Epidermal melanocyte (primary cell): ENCODE data around the gene APEH.

Experiments used
- DNase-seq: peaks from one replicate; pipeline ENCODE4 v3.0.0; 2011; ENCODE audit warnings: low spot score; ENCODE audit not compliant: insufficient read length

Gene APEH

DNA sequence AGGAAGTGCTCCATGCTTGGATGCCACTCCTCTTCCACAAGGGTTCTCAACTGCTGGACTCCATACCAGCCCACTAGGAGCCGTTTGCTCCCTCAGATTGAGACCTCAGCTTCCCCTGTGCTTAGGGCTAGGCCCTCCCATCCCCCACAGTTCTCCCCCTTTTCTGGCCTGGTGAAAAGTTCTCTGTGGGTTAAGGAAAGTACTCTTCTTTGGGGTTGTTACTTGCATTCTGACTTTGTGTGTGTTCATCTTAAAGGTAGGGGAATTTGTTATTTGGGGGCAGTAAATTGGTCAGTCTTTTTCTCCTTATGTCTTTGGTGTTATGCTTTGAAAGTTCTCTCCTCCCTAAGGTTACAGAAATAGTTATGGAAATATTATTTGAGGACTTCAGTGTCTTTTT lies 24.0 kb upstream of the APEH start:
- no peak for DNase-seq

DNA sequence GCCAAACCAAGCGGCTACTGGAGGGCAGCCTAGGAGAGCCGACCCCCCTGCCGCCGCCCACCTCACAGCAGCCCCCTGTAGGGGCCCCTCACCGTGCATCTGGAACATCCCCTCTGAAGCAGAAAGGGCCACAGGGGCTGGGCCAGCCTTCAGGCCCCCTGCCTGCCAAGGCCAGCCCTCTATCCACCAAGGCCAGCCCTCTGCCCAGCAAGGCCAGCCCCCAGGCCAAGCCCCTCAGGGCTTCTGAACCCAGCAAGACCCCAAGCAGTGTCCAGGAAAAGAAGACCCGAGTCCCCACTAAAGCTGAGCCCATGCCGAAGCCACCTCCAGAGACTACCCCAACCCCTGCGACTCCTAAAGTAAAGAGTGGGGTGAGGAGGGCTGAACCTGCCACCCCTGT lies 23.5 kb upstream of the APEH start:
- no peak for DNase-seq

DNA sequence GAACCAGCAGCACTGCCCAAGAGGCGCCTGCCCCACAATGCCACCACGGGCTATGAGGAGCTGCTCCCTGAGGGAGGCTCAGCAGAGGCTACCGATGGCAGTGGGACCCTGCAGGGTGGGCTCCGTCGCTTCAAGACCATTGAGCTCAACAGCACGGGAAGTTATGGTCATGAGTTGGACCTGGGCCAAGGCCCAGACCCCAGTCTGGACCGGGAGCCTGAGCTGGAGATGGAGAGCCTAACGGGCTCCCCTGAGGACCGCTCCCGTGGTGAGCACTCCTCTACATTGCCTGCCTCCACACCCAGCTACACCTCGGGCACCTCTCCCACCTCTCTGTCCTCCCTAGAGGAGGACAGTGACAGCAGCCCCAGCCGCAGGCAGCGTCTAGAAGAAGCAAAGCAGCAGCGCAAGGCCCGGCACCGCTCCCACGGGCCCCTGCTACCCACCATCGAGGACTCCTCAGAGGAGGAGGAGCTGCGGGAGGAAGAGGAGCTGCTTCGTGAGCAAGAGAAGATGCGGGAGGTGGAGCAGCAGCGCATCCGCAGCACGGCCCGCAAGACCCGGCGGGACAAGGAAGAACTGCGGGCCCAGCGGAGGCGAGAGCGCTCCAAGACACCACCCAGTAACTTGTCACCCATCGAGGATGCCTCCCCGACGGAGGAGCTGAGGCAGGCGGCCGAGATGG lies 21.8 kb upstream of the APEH start:
- DNase-seq, result no peak

DNA sequence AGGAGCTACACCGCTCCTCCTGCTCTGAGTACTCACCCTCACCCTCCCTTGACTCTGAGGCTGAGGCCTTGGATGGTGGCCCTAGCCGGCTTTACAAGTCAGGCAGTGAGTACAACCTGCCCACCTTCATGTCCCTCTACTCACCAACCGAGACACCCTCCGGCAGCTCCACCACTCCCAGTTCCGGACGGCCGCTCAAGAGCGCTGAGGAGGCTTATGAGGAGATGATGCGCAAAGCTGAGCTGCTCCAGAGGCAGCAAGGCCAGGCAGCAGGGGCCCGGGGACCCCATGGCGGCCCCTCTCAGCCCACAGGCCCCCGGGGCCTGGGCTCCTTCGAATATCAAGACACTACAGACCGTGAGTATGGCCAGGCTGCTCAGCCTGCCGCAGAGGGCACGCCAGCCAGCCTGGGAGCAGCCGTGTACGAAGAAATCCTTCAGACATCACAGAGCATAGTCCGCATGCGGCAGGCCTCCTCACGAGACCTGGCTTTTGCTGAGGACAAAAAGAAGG lies 21.2 kb upstream of the APEH start:
- no peak for DNase-seq

DNA sequence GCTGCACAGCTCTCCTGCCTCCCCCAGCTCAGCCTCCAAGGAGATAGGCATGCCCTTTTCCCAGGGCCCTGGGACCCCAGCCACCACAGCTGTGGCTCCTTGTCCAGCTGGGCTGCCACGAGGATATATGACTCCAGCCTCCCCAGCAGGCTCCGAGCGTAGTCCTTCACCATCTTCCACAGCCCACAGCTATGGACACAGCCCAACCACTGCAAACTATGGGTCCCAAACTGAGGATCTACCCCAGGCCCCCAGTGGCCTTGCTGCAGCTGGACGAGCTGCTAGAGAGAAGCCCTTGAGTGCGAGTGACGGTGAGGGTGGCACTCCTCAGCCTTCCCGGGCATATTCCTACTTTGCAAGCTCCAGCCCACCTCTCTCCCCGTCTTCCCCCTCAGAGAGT lies 20.5 kb upstream of the APEH start:
- no peak for DNase-seq

DNA sequence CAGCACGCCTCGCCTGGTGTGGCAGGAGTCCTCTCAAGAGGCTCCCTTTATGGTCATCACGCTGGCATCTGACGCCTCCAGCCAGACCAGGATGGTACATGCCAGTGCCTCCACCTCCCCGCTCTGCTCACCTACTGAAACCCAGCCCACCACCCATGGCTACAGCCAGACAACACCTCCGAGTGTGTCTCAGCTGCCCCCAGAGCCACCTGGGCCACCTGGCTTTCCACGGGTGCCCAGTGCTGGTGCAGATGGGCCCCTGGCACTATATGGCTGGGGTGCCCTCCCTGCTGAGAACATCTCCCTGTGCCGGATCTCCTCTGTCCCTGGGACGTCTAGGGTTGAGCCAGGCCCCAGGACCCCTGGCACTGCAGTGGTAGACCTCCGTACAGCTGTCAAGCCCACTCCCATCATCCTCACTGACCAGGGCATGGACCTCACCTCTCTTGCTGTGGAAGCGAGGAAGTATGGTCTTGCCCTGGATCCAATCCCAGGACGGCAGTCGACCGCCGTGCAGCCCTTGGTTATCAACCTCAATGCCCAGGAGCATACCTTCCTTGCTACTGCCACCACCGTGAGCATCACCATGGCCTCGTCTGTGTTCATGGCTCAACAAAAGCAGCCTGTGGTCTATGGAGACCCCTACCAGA lies 19.9 kb upstream of the APEH start:
- no peak for DNase-seq

DNA sequence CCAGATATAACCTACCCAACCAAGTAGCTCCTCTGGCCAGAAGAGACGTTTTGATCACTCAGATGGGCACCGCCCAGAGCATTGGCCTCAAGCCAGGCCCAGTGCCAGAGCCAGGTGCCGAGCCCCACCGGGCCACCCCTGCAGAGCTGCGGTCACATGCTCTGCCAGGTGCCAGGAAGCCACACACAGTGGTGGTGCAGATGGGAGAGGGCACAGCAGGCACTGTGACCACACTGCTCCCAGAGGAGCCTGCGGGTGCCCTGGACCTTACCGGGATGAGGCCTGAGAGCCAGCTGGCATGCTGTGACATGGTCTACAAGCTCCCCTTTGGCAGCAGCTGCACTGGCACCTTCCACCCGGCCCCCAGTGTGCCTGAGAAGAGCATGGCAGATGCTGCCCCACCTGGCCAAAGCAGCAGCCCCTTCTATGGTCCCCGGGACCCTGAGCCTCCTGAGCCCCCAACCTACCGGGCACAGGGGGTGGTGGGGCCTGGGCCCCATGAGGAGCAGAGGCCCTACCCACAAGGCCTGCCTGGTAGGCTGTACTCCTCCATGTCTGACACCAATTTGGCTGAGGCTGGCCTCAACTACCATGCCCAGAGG lies 19.1 kb upstream of the APEH start:
- DNase-seq, result no peak

DNA sequence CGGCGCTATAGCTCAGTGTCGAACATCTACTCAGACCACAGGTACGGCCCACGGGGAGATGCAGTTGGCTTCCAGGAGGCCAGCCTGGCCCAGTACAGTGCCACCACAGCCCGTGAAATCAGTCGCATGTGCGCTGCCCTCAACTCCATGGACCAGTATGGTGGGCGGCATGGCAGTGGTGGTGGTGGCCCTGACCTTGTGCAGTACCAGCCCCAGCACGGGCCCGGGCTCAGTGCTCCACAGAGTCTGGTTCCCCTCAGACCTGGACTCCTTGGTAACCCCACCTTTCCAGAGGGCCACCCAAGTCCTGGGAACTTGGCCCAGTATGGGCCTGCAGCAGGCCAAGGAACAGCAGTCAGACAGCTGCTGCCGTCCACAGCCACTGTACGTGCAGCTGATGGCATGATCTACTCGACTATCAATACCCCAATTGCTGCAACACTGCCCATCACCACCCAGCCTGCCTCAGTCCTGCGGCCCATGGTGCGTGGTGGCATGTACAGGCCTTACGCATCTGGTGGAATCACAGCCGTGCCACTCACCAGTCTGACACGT lies 18.3 kb upstream of the APEH start:
- DNase-seq, result no peak

DNA sequence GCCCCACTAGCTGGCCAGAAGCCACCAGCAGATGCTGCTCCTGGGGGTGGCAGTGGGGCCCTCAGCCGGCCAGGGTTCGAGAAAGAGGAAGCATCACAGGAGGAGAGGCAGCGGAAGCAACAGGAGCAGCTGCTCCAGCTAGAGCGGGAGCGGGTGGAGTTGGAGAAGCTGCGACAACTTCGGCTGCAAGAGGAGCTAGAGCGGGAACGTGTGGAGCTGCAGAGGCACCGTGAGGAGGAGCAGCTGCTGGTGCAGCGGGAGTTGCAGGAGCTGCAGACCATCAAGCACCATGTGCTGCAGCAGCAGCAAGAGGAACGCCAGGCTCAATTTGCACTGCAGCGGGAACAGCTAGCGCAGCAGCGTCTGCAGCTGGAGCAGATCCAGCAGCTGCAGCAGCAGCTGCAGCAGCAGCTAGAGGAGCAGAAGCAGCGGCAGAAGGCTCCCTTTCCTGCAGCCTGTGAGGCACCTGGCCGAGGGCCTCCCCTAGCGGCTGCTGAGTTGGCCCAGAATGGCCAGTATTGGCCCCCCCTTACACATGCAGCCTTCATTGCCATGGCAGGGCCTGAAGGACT lies 17.5 kb upstream of the APEH start:
- DNase-seq, result no peak

DNA sequence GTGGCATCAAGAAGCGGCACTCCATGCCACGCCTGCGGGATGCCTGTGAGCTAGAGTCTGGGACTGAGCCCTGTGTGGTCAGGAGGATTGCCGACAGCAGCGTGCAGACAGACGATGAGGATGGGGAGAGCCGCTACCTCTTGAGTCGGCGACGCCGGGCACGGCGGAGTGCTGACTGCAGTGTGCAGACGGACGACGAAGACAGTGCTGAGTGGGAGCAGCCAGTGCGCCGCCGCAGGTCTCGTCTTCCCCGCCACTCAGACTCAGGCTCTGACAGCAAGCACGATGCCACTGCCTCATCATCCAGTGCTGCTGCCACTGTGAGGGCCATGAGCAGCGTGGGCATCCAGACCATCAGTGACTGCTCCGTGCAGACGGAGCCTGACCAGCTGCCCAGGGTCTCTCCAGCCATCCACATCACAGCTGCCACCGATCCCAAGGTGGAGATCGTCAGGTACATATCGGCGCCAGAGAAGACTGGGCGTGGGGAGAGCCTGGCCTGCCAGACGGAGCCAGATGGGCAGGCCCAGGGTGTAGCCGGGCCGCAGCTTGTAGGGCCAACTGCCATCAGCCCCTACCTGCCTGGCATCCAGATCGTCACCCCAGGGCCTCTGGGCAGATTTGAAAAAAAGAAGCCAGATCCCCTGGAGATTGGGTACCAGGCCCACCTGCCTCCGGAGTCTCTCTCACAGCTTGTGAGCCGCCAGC lies 16.8 kb upstream of the APEH start:
- DNase-seq, result no peak

DNA sequence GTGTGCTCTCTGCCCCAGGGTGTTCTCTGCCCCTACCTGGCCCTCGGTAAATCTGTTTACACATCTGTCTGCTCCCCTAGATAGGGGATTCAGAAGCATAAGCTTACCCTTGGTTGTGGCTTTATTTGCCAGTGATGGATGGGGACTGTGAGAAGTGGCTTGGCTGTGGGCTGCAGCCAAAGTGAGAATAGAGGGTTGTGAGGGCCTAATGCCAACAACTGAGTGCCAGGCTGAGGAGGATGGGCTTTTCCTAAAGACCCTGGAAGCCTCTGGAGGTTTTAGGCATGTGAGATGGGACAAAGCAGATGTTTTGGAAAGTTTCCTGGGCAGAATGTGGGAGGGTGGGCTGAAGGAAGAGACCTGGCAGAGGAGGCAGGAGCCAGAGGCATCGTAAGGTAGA lies 15.4 kb upstream of the APEH start:
- DNase-seq, result no peak

DNA sequence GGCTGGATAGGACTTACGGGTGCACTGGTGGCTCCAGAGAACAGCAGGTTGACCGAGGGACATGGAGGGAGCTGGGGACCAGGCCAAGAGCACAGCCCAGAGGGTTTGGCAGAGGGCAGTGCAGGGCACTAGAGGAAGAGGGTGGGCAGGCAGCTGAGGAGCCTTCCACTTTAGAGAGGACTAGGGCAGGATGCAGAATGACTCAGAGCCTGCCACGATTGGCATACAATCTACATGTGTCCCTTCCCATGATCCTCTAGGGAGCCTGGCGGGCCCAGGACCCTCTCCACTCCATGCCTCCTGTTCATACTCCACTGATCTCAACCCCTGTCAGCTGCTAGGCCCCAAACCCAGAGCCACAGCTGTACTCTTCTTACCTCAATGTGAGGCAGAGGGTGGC lies 14.4 kb upstream of the APEH start:
- no peak for DNase-seq

DNA sequence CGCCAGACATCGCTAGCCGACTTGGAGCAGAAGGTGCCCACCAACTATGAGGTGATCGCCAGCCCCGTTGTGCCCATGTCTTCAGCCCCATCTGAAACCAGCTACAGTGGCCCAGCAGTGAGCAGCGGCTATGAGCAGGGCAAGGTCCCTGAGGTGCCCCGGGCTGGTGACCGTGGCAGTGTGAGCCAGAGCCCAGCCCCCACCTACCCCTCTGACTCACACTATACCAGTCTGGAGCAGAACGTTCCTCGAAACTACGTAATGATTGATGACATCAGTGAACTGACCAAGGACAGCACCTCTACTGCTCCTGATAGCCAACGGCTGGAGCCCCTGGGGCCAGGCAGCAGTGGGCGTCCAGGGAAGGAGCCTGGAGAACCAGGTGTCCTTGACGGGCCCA lies 12.9 kb upstream of the APEH start:
- no peak for DNase-seq

DNA sequence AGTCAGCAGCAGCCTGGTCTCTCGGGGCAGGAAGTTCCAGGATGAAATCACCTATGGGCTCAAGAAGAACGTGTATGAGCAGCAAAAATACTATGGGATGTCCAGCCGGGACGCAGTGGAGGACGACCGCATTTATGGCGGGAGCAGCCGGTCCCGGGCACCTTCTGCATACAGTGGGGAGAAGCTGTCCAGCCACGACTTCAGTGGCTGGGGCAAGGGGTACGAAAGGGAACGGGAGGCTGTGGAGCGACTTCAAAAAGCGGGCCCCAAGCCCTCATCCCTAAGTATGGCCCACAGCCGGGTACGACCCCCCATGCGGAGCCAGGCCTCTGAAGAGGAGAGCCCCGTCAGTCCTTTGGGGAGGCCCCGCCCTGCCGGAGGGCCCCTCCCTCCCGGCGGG lies 12.1 kb upstream of the APEH start:
- DNase-seq, result no peak

DNA sequence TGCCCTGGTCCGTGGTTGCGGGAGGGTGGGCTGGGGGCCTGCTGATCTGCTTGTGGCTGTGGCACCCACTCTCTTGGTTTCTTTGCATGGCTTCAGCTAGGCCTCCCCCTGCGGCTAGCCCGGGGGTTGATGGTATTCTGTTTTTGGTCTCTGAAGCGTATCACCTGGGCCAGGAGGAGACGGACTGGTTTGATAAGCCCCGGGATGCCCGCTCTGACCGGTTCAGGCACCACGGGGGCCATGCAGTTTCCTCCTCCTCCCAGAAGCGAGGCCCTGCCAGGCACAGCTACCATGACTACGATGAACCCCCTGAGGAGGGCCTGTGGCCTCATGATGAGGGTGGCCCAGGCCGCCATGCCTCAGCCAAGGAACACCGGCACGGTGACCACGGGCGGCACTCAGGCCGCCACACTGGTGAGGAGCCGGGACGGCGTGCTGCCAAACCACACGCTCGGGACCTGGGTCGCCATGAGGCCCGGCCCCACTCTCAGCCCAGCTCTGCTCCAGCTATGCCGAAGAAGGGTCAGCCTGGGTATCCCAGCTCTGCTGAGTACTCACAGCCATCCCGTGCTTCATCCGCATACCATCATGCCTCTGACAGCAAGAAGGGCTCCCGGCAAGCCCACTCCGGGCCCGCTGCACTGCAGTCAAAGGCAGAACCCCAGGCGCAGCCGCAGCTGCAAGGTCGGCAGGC lies 11.3 kb upstream of the APEH start:
- DNase-seq, result no peak

DNA sequence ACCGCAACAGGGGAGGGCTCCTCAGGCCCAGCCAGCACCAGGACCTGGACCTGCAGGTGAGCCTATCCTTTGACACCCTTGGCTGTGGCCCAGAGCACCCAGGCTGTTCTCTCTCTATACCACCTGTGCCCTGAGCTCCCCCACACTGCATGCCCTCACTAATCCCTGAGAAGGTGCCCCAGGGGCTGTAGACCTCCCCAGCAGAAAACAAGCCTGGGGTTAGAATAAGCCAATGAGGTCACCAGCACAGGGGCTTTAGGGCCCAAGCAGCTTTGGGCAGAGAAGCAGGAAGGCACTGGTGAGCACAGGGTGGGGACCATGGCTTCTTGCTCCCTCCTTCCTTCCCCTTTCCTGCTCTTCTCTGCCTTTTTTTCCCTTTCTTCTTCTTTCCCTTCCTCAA lies 10.3 kb upstream of the APEH start:
- DNase-seq, result no peak

DNA sequence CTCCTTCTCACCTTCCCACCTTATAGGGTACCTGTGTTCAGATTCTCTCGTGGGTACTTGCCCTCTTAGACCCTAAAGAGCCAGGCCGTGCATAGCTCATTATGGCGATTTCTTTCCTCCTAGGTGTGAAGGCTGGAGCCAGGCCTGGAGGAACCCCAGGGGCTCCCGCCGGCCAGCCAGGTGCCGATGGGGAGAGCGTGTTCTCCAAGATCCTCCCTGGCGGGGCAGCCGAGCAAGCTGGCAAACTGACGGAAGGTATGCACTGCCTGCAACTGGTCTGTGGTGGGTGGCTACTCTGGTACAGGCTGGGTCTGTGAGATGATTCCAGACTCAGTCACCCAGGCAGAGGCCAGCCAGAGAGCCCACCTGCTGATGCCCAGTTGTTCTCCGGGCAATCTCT lies 9.9 kb upstream of the APEH start:
- DNase-seq, result no peak

DNA sequence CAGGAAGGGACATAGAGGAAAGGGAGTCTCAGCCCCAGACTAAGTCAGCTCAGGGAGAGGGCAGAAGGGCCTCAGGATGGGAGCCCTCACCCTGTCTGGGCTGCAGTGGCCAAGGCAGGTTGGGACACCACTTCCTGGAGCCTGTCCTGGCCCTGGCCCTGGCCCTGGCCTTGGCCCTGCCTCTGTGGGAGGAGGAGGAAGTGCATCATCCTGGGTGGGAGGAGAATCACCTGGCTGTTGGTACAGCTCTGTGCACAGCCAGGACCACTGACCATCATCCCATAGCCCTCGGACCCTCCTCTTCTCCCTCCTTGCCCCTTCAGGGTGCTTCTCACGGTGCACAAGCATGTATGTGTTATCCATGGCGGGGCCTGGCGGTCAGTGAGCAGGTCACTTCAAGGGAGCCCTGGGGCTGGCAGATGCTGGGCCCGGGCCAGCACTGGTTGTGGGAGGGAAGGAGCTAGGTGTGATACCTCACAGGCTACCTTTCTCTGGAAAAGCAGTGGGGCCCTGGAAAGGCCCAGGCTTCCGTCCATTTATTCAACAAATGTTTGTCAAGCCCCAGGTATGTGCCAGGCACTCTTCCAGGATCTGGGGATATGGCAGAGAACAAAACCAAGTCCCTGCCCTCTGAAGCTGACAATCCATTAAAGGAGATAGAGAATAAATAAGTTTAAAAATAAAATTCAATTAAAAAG lies 8.2 kb upstream of the APEH start:
- no peak for DNase-seq

DNA sequence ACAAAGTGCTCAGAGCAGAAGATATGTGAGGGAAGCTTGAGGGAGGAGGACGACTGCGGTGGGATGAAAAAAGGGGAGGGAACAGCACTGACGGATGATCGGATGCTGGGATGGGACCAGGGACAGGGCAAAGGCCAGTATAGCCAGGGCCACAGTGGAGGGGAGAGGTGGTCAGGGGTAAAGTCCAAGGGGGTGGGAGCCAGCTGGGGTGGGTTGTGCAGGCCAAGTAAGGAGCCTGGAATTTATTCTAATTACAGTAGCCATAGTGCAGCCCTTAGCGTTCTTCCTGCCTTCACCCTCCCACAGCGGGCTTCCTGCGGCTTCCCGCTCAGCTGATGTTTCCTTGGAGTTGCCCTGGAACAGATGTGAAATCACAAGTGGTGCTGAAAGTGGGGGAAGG lies 7.6 kb upstream of the APEH start:
- no peak for DNase-seq

DNA sequence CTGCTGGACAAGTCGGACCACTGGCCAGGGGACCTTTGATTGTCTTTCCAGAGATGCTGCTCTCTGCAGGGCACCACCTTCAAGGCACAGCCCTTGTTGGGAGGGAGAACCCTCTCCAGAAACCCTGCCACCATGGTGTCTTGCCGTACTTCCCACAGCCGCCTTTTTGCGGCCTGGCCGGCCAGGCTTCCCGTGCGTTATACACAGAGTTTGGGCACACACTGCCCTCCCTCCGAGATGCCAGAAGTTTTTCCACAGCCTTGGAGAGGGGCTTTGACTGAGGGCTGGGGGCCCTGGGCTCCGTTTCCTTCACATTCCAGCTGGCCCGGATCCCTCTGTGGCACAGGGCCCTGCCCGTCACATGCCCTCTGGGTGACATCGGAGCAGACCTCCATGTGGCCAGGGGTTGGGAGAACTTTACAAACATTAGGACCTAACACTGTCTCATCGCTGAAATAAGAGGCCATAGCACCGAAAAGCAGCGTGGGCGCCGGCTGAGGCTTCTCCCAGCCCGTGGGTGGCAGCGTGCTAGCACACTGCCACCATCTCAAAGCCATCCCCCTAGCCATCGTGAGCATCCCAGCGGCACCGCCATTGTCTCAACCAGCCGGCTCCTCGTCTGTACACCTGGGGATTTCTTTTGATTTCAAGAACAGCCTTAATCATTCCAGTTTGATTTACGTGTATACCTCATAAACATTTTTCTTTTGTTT lies 6.3 kb upstream of the APEH start:
- DNase-seq, result no peak
